Measurements from ENCODE around the gene STK32B.

DNA sequence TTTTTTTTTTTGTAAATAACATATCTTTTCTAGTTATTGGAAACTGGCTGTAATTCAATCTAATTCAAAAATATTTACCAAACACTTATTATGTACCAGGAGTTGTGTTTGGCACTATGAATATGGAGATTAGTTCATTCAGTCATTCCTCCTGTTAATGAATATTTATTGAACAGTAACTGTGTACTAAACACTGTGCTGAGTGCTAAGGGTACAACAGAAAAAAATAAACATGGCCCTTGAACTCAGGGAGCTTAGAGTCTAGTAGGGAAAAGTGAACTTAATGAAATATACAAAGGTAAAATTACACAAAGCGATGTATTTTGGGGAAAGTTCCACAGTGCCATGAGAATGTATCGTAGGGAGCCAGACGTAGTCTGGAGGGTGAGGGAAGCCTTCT is 87.1 kb downstream of the STK32B start:
- TF ChIP-seq, protein P1, sequence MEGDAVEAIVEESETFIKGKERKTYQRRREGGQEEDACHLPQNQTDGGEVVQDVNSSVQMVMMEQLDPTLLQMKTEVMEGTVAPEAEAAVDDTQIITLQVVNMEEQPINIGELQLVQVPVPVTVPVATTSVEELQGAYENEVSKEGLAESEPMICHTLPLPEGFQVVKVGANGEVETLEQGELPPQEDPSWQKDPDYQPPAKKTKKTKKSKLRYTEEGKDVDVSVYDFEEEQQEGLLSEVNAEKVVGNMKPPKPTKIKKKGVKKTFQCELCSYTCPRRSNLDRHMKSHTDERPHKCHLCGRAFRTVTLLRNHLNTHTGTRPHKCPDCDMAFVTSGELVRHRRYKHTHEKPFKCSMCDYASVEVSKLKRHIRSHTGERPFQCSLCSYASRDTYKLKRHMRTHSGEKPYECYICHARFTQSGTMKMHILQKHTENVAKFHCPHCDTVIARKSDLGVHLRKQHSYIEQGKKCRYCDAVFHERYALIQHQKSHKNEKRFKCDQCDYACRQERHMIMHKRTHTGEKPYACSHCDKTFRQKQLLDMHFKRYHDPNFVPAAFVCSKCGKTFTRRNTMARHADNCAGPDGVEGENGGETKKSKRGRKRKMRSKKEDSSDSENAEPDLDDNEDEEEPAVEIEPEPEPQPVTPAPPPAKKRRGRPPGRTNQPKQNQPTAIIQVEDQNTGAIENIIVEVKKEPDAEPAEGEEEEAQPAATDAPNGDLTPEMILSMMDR (conservative IDR thresholded peaks at IDR 0.05; ENCODE audit: low read length) = no peak
- TF ChIP-seq EZH2phosphoT487 (IDR thresholded peaks at IDR 0.05; ENCODE audit: borderline replicate concordance, low read depth, low read length) = no peak
